GM19463 (cell line): ENCODE measurements around the gene SND1.

Experiments used
- ATAC-seq: cut with Tn5 transposase; IDR thresholded peaks from one replicate; pipeline ENCODE4 v1.9.1; 2021; ENCODE audit warnings: mild to moderate bottlenecking, moderate library complexity; ENCODE audit not compliant: unreplicated experiment

Gene SND1

GRCh38 chr7:128007303-128007680 lies 355.3 kb downstream of the SND1 start:
- ATAC-seq, result no peak

- no peak for ATAC-seq
Measured at GRCh38 chr7:128008141-128008540, 356.1 kb downstream of the SND1 start.

GRCh38 chr7:128008744-128009143 lies 356.8 kb downstream of the SND1 start:
- ATAC-seq, result no peak

- no peak for ATAC-seq
Measured at GRCh38 chr7:128010391-128011127, 358.6 kb downstream of the SND1 start.

- ATAC-seq, result no peak
Measured at GRCh38 chr7:128011131-128011661, 359.2 kb downstream of the SND1 start.

GRCh38 chr7:128014811-128015210 lies 362.8 kb downstream of the SND1 start:
- no peak for ATAC-seq

- ATAC-seq, result no peak
Measured at GRCh38 chr7:128017460-128017859, 365.5 kb downstream of the SND1 start.

- no peak for ATAC-seq
Measured at GRCh38 chr7:128017862-128018845, 366.2 kb downstream of the SND1 start.

- ATAC-seq, result no peak
Measured at GRCh38 chr7:128019288-128019687, 367.3 kb downstream of the SND1 start.

GRCh38 chr7:128020159-128020558 lies 368.2 kb downstream of the SND1 start:
- ATAC-seq, result no peak

GRCh38 chr7:128021366-128021765 lies 369.4 kb downstream of the SND1 start:
- no peak for ATAC-seq

GRCh38 chr7:128022631-128023532 lies 370.9 kb downstream of the SND1 start:
- ATAC-seq, result no peak

GRCh38 chr7:128024151-128024550 lies 372.2 kb downstream of the SND1 start:
- ATAC-seq, result no peak

GRCh38 chr7:128025380-128025779 lies 373.4 kb downstream of the SND1 start:
- no peak for ATAC-seq

- ATAC-seq, result no peak
Measured at GRCh38 chr7:128025819-128026218, 373.8 kb downstream of the SND1 start.

- ATAC-seq, result no peak
Measured at GRCh38 chr7:128026551-128026950, 374.6 kb downstream of the SND1 start.

GRCh38 chr7:128027485-128027980 lies 375.5 kb downstream of the SND1 start:
- no peak for ATAC-seq

- ATAC-seq, result no peak
Measured at GRCh38 chr7:128029405-128029995, 377.5 kb downstream of the SND1 start.

GRCh38 chr7:128030263-128030653 lies 378.3 kb downstream of the SND1 start:
- no peak for ATAC-seq
